Natural killer cell (primary cell): Measurements from ENCODE around the gene CLECL1. TPM values are rescaled to one million over a fixed set of nuclear protein-coding genes. Genes with fewer than 3 reads are reported as not detected.
A peak's percentile ranks its signal among the peaks of the same experiment; 100 is the strongest.

Experiments
- ATAC-seq, 3 donors: fragments of 150-1000 bp in 2 of 3; fragments of 200-7000 bp in 1 of 3; cut with Tn5 transposase; 1 replicate in 1 of 3; 2 replicates in 2 of 3; pipeline ENCODE4 v1.10.0; 2021; ENCODE audit warnings: mild to moderate bottlenecking in 2 of 3, moderate library complexity in 2 of 3
- DNase-seq, 2 donors: peaks; one replicate each; pipeline versions ENCODE4 v3.0.0 to v3.0.0-alpha.2; 2013 to 2021; ENCODE audit warnings: mixed read lengths in 1 of 2
- H3K27ac ChIP-seq: one replicate; pipeline ENCODE4 v1.5.1; 2013; ENCODE audit warnings: mild to moderate bottlenecking, low read length
- H3K27me3 ChIP-seq: one replicate; pipeline ENCODE4 v1.6.1; 2013; ENCODE audit warnings: low read length; ENCODE audit not compliant: control insufficient read depth, insufficient read depth
- H3K36me3 ChIP-seq: one replicate; pipeline ENCODE4 v1.6.1; 2013; ENCODE audit warnings: low read length; ENCODE audit not compliant: control insufficient read depth, insufficient read depth
- H3K4me1 ChIP-seq: one replicate; pipeline ENCODE4 v1.6.1; 2013; ENCODE audit warnings: low read length; ENCODE audit not compliant: control insufficient read depth, insufficient read depth
- H3K4me3 ChIP-seq: one replicate; pipeline ENCODE4 v1.5.1; 2013; ENCODE audit warnings: low read length
- H3K9me3 ChIP-seq: one replicate; pipeline ENCODE4 v1.6.1; 2013; ENCODE audit warnings: low read length; ENCODE audit not compliant: control insufficient read depth, insufficient read depth
- H3K27ac Mint-ChIP-seq, 2 donors: one replicate each; pipeline ENCODE4 v1.8.0; 2022; ENCODE audit warnings: mild to moderate bottlenecking in 2 of 2, mixed read lengths in 2 of 2, moderate library complexity in 1 of 2
- H3K27me3 Mint-ChIP-seq, 2 donors: one replicate each; pipeline ENCODE4 v1.8.0; 2022; ENCODE audit warnings: low read depth in 2 of 2, mixed read lengths in 2 of 2
- H3K36me3 Mint-ChIP-seq: one replicate; pipeline ENCODE4 v1.8.0; 2022; ENCODE audit warnings: mixed read lengths
- H3K4me1 Mint-ChIP-seq, 2 donors: one replicate each; pipeline ENCODE4 v1.8.0; 2022; ENCODE audit warnings: mixed read lengths in 2 of 2
- H3K4me3 Mint-ChIP-seq: one replicate; pipeline ENCODE4 v1.8.0; 2022; ENCODE audit warnings: mild to moderate bottlenecking, moderate library complexity, mixed read lengths
- H3K9me3 Mint-ChIP-seq, 2 donors: one replicate each; pipeline ENCODE4 v1.8.0; 2022; ENCODE audit warnings: mixed read lengths in 2 of 2
- CTCF ChIP-seq: fragments of 200-600 bp; IDR thresholded peaks from one replicate; pipeline ENCODE4 v1.8.0; 2022; ENCODE audit warnings: antibody characterized with exemption
- WGBS: methylation state at CpG from one replicate; pipeline ENCODE4 v1.1.7; 2013; ENCODE audit warnings: missing lambda C conversion rate; ENCODE audit not compliant: insufficient coverage; 5-methylcytosine and 5-hydroxymethylcytosine counted together
- intact Hi-C: fragments of 100-400 bp; cut with micrococcal nuclease; formaldehyde crosslinking; loops from one replicate; pipeline ENCODE4 v1.14.2; 2022
- total RNA-seq, 4 donors: library from RNA; stranded (reverse); fragments of 120-200 nt in 1 of 4; gene quantifications; one replicate each; pipeline versions ENCODE4 v1.2.3 to v1.2.4, GENCODE V29; 2013 to 2022

The CLECL1 gene
- total RNA-seq, 3 donors from 2014 or later (not counting 1 experiment from before 2014, with no cell fraction given), result 0.64 to 1.5 (median 0.72) TPM

GRCh38 chr12:9752145-9752933, 19.4 kb upstream of the CLECL1 start:
- Histone ChIP-seq H3K36me3 (peaks cover 50% of the 10 kb centered on the region), H3K27me3 (no peaks in the 10 kb centered on the region), H3K27ac (no peak overlapping the region), H3K4me3 (no peak overlapping the region), H3K4me1 (peaks cover 22% of the 10 kb centered on the region), H3K9me3 (no peaks in the 10 kb centered on the region)
- TF ChIP-seq CTCF, result no peak
- H3K4me1 Mint-ChIP-seq, result peaks cover 35 to 51% of the 10 kb centered on the region in 2 donors
- ATAC-seq, result peak; percentile 3 to 15 (median 14)
- peak overlapping the region; percentile 88 to 100 for H3K27ac Mint-ChIP-seq
- peaks cover 39% of the 10 kb centered on the region for H3K36me3 Mint-ChIP-seq
- H3K9me3 Mint-ChIP-seq, result no peaks in the 10 kb centered on the region
- intact Hi-C loops, result no loop called here
- DNase-seq, result no peak
- peak overlapping the region; percentile 80 for H3K4me3 Mint-ChIP-seq
- H3K27me3 Mint-ChIP-seq, result no peaks in the 10 kb centered on the region
- no CpG with 5 or more reads among the region's 2 CpGs for WGBS

- Mint-ChIP-seq H3K27ac (peak overlapping the region; percentile 88 to 100), H3K4me1 (peaks cover 26 to 43% of the 10 kb centered on the region in 2 donors), H3K27me3 (no peaks in the 10 kb centered on the region), H3K9me3 (no peaks in the 10 kb centered on the region), H3K36me3 (peaks cover 39% of the 10 kb centered on the region), H3K4me3 (peak overlapping the region; percentile 79)
- DNase-seq (peak in 1 of 2 donors; percentile 72), ATAC-seq (peak; percentile 27 to 50 (median 41))
- Histone ChIP-seq H3K4me3 (no peak overlapping the region), H3K9me3 (no peaks in the 10 kb centered on the region), H3K27me3 (no peaks in the 10 kb centered on the region), H3K36me3 (peaks cover 46% of the 10 kb centered on the region), H3K27ac (peak overlapping the region; percentile 18), H3K4me1 (peaks cover 16% of the 10 kb centered on the region)
- intact Hi-C loops, result no loop called here
- peak; percentile 15 for TF ChIP-seq CTCF
- WGBS, result 52% methylated on average over 7 of the region's 9 CpGs
Measured at GRCh38 chr12:9751204-9752144, 18.6 kb upstream of the CLECL1 start.

DNA sequence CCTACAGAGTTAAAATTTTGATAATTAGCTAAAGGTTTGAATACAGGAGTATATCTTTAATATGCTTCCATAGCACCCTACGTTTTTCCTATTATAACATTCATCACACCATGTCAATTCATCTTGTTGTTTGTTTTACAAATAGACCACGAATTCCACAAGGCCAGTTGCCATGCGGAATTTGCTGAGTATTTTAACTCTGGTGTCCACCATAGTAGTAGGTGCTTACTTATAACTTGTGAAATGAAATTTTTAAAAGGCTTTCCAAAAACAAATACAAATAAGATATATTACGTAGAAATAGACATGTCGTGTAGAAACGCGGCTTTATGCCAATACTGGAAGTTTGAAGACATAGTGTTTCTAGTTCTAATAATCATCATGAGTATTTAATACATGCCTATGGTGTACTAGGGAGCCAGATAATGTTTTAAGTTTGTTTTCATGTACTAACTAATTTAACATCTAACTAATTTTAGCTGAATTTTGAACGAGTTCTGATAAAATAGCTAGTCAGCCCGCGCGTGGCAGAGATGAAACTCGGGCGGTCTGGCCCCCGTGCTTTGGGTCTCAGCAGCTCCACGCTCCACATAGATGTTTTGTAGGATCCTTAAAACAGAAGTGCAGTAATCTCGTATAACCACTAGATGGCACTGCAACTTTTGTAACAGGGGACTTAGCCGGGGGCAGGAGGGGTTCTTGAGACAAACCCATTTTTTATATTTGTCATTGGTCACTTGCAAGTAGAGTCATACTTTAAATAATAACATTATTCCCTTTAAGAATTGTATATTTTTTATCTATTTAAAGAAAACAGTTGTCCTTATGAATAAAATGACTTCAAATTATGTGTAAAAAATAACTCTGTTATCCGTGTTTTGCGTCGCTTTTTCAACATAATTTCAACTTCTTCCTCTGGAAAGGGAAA, 17.6 kb upstream of the CLECL1 start:
- H3K27ac ChIP-seq, result no peak overlapping the region
- peaks cover 37% of the 10 kb centered on the region for H3K36me3 ChIP-seq
- peak overlapping the region; percentile 74 for H3K4me3 Mint-ChIP-seq
- H3K27ac Mint-ChIP-seq, result peak overlapping the region in 1 of 2 donors; percentile 100
- no peaks in the 10 kb centered on the region for H3K9me3 ChIP-seq
- ATAC-seq (peak; percentile 41 to 80 (median 68)), DNase-seq (peak in 1 of 2 donors; percentile 87)
- peaks cover 16% of the 10 kb centered on the region for H3K4me1 ChIP-seq
- 18% methylated on average over 12 of the region's 20 CpGs for WGBS
- H3K27me3 ChIP-seq, result no peaks in the 10 kb centered on the region
- no peak overlapping the region for H3K4me3 ChIP-seq
- peak; percentile 87 for TF ChIP-seq CTCF
- no peaks in the 10 kb centered on the region for H3K9me3 Mint-ChIP-seq
- intact Hi-C loops, result loop anchor here (1.0 kb wide), 1 partner anchor 48 kb away; no protein-coding TSS in a partner anchor
- H3K27me3 Mint-ChIP-seq, result no peaks in the 10 kb centered on the region
- H3K4me1 Mint-ChIP-seq, result peaks cover 19 to 35% of the 10 kb centered on the region in 2 donors
- H3K36me3 Mint-ChIP-seq, result peaks cover 36% of the 10 kb centered on the region
